K562 (cell line): ENCODE data around the gene LBR. TPM values are rescaled to one million over a fixed set of nuclear protein-coding genes. Genes with fewer than 3 reads are reported as not detected.
A peak's percentile ranks its signal among the peaks of the same experiment; 100 is the strongest.

Source experiments
- CC2D1A ChIP-seq: fragments of 450-650 bp; IDR thresholded peaks from 2 replicates; pipeline ENCODE4 v1.6.1; 2017; ENCODE audit warnings: mild to moderate bottlenecking
- FOXA3 ChIP-seq, 2 experiments: fragments of 450-650 bp in 1 of 2; sonication (generic) in 1 of 2; formaldehyde crosslinking; IDR thresholded peaks in 1 of 2; conservative IDR thresholded peaks in 1 of 2; 2 replicates each; pipeline versions ENCODE4 v1.4.0 to v1.8.0; 2020 to 2022; ENCODE audit warnings: mild to moderate bottlenecking in 2 of 2, missing genetic modification reagents in 1 of 2
- HDAC6 ChIP-seq: IDR thresholded peaks from 2 replicates; pipeline ENCODE4 v1.6.1; 2012; ENCODE audit warnings: low read depth, mild to moderate bottlenecking, control low read depth, inconsistent platforms, low read length, moderate library complexity
- HNRNPH1 ChIP-seq: fragments of 200-400 bp; formaldehyde crosslinking; optimal IDR thresholded peaks from 2 replicates; pipeline ENCODE3; 2017; ENCODE audit warnings: low read depth, mild to moderate bottlenecking, low read length, moderate library complexity
- IRF1 ChIP-seq: sonication (generic); formaldehyde crosslinking; IDR thresholded peaks from 2 replicates; pipeline ENCODE4 v1.8.0; 2022; ENCODE audit warnings: missing genetic modification reagents, mild to moderate bottlenecking, borderline replicate concordance
- KDM4B ChIP-seq, 2 experiments: fragments of 450-650 bp in 1 of 2; sonication (generic) in 1 of 2; IDR thresholded peaks; 2 replicates each; pipeline ENCODE4 v1.6.1; 2016 to 2017; ENCODE audit warnings: borderline replicate concordance in 2 of 2, antibody characterized with exemption in 1 of 2, low read depth in 1 of 2, mild to moderate bottlenecking in 1 of 2
- MAX ChIP-seq: sonication (generic); formaldehyde crosslinking; IDR thresholded peaks from 2 replicates; pipeline ENCODE4 v1.9.0; 2022; ENCODE audit warnings: mild to moderate bottlenecking, missing genetic modification reagents
- MTA1 ChIP-seq: fragments of 450-650 bp; IDR thresholded peaks from 2 replicates; pipeline ENCODE4 v1.6.1; 2017; ENCODE audit warnings: borderline replicate concordance
- MYC ChIP-seq, 2 experiments: fragments of 250-450 bp in 1 of 2; sonication (Bioruptor Pico) in 1 of 2; IDR thresholded peaks; 2 replicates each; pipeline versions ENCODE4 v1.5.1 to v1.6.1; 2012 to 2021; ENCODE audit warnings: low read depth in 2 of 2, borderline replicate concordance in 1 of 2, improper control_type of control experiment in 1 of 2, low read length in 1 of 2, mild to moderate bottlenecking in 1 of 2, moderate library complexity in 1 of 2
- PKNOX1 ChIP-seq: fragments of 450-650 bp; IDR thresholded peaks from 2 replicates; pipeline ENCODE4 v1.6.1; 2016
- POLR2AphosphoS5 ChIP-seq: IDR thresholded peaks from 2 replicates; pipeline ENCODE4 v1.6.1; 2011; ENCODE audit warnings: mild to moderate bottlenecking, low read depth, low read length, moderate library complexity; ENCODE audit not compliant: control insufficient read depth, insufficient read depth
- POLR3G ChIP-seq: IDR thresholded peaks from 2 replicates; pipeline ENCODE4 v1.6.1; 2011; ENCODE audit not compliant: insufficient read length, insufficient replicate concordance; ENCODE audit errors: extremely low read depth
- SIN3B ChIP-seq: fragments of 450-650 bp; IDR thresholded peaks from 2 replicates; pipeline ENCODE4 v1.6.1; 2017; ENCODE audit warnings: low read depth, mild to moderate bottlenecking, moderate library complexity
- SMAD3 ChIP-seq: fragments of 450-650 bp; formaldehyde crosslinking; conservative IDR thresholded peaks from 2 replicates; pipeline ENCODE4 v1.4.0; 2020; ENCODE audit warnings: mild to moderate bottlenecking
- ZBTB2 ChIP-seq: fragments of 450-650 bp; IDR thresholded peaks from 2 replicates; pipeline ENCODE4 v1.6.1; 2016; ENCODE audit warnings: antibody characterized with exemption
- ZBTB5 ChIP-seq: fragments of 450-650 bp; IDR thresholded peaks from 2 replicates; pipeline ENCODE4 v1.6.1; 2017; ENCODE audit warnings: antibody characterized with exemption
- ZNF232 ChIP-seq: sonication (generic); formaldehyde crosslinking; IDR thresholded peaks from 2 replicates; pipeline ENCODE4 v1.8.0; 2022; ENCODE audit warnings: mild to moderate bottlenecking, missing genetic modification reagents
- ZNF449 ChIP-seq: fragments of 250-450 bp; sonication (Bioruptor Pico); IDR thresholded peaks from 2 replicates; pipeline ENCODE4 v1.8.0; 2022; ENCODE audit warnings: moderate library complexity, mild to moderate bottlenecking, inconsistent platforms
- ZNF507 ChIP-seq: conservative IDR thresholded peaks from 2 replicates; pipeline ENCODE4 v1.6.1; 2017; ENCODE audit warnings: missing genetic modification characterization, missing compliant biosample characterization
- polyA plus RNA-seq, 8 experiments: library from polyadenylated mRNA; depleted of rRNA in 4 of 8; stranded (reverse) in 5 of 8; unstranded in 3 of 8; fragments of >200 nt; fragmentation: Nextera tagmentation in 2 of 8; fragmentation: Illumina TruSeq in 1 of 8; extraction: Ambion mirVana in 2 of 8; extraction: Trizol in 1 of 8; gene quantifications; 2 replicates each; pipeline versions ENCODE4 v1.2.1 to v1.2.3, GENCODE V29; 2011 to 2014; ENCODE audit warnings: inconsistent platforms in 1 of 8, missing spikeins in 1 of 8
- total RNA-seq, 7 experiments: library from RNA; depleted of rRNA in 6 of 7; stranded (reverse); fragments of >200 nt in 6 of 7; fragmentation: Illumina TruSeq in 2 of 7; extraction: Trizol in 2 of 7; gene quantifications; 2 replicates each; pipeline versions ENCODE4 v1.2.1 to v1.2.3, GENCODE V29; 2011 to 2021; ENCODE audit warnings: low replicate concordance in 1 of 7

The LBR gene
- total and polyA plus RNA-seq, 9 of the 15 experiments (the other 6 are each of a cell fraction or from before 2014, with no cell fraction given): 102 to 229 (median 197) TPM

GRCh38 chr1:225426395-225427234, 1.2 kb downstream of the LBR start (continued):
- no peak for TF ChIP-seq ZNF449 (CRISPR knock-in tag)
- no peak for TF ChIP-seq IRF1
- no peak for TF ChIP-seq HNRNPH1
- no peak for TF ChIP-seq MTA1
- peak; percentile 74 for TF ChIP-seq MAX
- no peak for TF ChIP-seq ZNF232
- no peak for TF ChIP-seq KDM4B (IDR thresholded peaks at IDR 0.05; ENCODE audit: borderline replicate concordance in 2 of 2, low read depth in 1 of 2)
- TF ChIP-seq MYC (IDR thresholded peaks at IDR 0.05; ENCODE audit: low read depth, low read length): peak; percentile 27; the same call in 1 of the 2 replicates
- TF ChIP-seq MYC (CRISPR knock-in tag; IDR thresholded peaks at IDR 0.05; ENCODE audit: borderline replicate concordance, low read depth): peak; percentile 58; the same call in 1 of the 2 replicates
- no peak for TF ChIP-seq ZBTB5
- TF ChIP-seq POLR2AphosphoS5: no peak
- TF ChIP-seq HDAC6: no peak
- TF ChIP-seq SMAD3 (CRISPR knock-in tag): no peak
- TF ChIP-seq POLR3G: no peak
- TF ChIP-seq PKNOX1: no peak
- peak; percentile 49; the same call in 1 of the 2 replicates for TF ChIP-seq ZBTB2
- TF ChIP-seq FOXA3 (CRISPR knock-in tag; conservative IDR thresholded peaks at IDR 0.05 in 1 of 2, IDR thresholded peaks at IDR 0.05 in 1 of 2): no peak
- no peak for TF ChIP-seq ZNF507 (tag)
- TF ChIP-seq CC2D1A: no peak
- 0 out of 2 replicates have a peak, but pooled peaks have one; percentile 10 for TF ChIP-seq SIN3B
